Thyroid gland (tissue), 4 donors: Measurements from ENCODE around the gene OTULIN.

Experiments
- CTCF ChIP-seq, 6 experiments: fragments of 200-600 bp in 3 of 6; fragments of 450-650 bp in 3 of 6; sonication (generic) in 3 of 6; IDR thresholded peaks; one replicate each; pipeline ENCODE4 v1.5.1; 2016 to 2019; ENCODE audit warnings: antibody characterized with exemption in 6 of 6, mild to moderate bottlenecking in 2 of 6, inconsistent platforms in 1 of 6, moderate library complexity in 1 of 6
- POLR2A ChIP-seq, 2 donors: fragments of 450-650 bp; IDR thresholded peaks; one replicate each; pipeline ENCODE4 v1.6.1; 2017; ENCODE audit warnings: antibody characterized with exemption in 2 of 2, mild to moderate bottlenecking in 2 of 2, moderate library complexity in 1 of 2

GRCh38 chr5:14683906-14684455 lies 19.5 kb downstream of the OTULIN start:
- no peak for TF ChIP-seq POLR2A (IDR thresholded peaks at IDR 0.05)
- no peak for TF ChIP-seq CTCF (IDR thresholded peaks at IDR 0.05)
